NB4 (cell line): Measurements from ENCODE around the gene WIPF3.

Experiments
- DNase-seq: peaks from one replicate; pipeline ENCODE4 v3.0.0; 2010; ENCODE audit warnings: low read depth
- H3K4me3 ChIP-seq: one replicate; pipeline ENCODE4 v1.5.1; 2011; ENCODE audit warnings: mild to moderate bottlenecking, low read depth, low read length, moderate library complexity
- CTCF ChIP-seq: IDR thresholded peaks from one replicate; pipeline ENCODE4 v1.5.1; 2012; ENCODE audit warnings: low read depth, low read length
- MYC ChIP-seq: IDR thresholded peaks from 2 replicates; pipeline ENCODE4 v1.6.1; 2011; ENCODE audit warnings: low read depth, low read length
- POLR2A ChIP-seq: IDR thresholded peaks from 2 replicates; pipeline ENCODE4 v1.6.1; 2011; ENCODE audit warnings: mild to moderate bottlenecking; ENCODE audit not compliant: insufficient read length; ENCODE audit errors: extremely low read depth
- TF ChIP-seq, protein P1 (sequence below): IDR thresholded peaks from 2 replicates; pipeline ENCODE4 v1.6.1; 2011; ENCODE audit warnings: low read depth, low read length

WIPF3 gene

GRCh38 chr7:29883462-29884398, 77.4 kb downstream of the WIPF3 start:
- H3K4me3 ChIP-seq, result no peak overlapping the region
- TF ChIP-seq MYC (no peak), POLR2A (no peak), CTCF (no peak)
- TF ChIP-seq, protein P1, sequence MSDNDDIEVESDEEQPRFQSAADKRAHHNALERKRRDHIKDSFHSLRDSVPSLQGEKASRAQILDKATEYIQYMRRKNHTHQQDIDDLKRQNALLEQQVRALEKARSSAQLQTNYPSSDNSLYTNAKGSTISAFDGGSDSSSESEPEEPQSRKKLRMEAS, result no peak
- DNase-seq, result no peak

DNA sequence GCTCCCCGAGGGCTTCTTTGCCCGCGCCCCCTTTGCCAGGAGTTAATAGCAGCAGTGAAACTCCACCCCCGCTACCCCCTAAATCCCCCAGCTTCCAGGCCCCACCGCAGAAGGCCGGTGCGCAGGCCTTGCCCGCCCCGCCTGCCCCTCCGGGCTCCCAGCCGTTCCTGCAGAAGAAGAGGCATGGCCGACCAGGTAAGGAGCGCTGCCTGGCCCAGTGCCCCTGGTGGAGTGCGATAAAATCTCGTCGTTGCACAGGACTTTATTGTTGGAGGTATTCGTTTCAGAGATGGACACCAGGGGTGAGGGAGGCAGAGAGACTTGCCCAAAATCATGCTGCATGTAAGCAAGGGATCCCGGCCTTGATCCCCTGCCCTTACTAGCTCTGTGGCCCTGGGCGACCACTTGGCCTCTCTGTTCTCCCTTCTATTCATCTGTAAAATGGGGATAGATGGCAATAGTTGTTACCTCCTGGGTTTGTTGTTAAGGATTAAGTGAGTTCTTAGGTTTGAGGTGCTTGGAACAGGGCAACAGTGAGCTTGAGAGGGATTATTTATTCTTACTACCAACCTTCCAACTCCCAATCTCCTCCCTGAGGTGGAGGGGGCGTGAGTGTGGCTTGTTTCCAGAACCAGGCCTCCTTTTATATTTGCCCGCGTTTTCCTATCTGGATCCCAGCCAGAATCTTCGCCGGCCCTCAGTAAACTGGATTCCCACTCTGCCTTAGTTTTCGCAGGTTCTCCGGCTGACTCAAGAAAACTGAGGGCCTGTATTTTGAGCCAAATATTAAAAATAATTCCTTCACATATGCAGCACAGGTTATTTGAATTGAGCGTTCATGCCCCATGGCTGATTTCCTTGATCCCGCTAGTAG, 78.3 kb downstream of the WIPF3 start:
- no peak for TF ChIP-seq CTCF
- TF ChIP-seq, protein P1, result no peak
- TF ChIP-seq MYC, result no peak
- TF ChIP-seq POLR2A, result no peak
- DNase-seq, result no peak
- H3K4me3 ChIP-seq, result no peak overlapping the region

DNA sequence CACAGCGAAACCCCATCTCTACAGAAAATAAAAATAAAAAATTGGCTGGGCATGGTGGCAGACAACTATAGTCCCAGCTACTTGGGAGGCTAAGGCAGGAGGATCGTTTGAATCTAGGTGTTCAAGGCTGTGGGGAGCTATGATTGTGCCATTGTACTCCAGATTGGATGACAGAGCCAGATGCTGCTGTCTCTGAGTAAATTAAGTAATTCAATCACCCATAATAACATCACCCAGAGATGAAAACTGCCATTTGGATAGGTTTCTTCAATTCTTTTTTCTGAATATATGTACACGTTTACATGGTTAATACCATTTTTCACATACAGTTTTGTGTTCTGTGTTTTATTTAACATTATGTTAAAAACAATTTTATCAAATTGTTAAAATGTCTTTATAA, 79.3 kb downstream of the WIPF3 start:
- DNase-seq, result no peak
- no peak for TF ChIP-seq POLR2A
- no peak for TF ChIP-seq CTCF
- no peak for TF ChIP-seq MYC
- TF ChIP-seq, protein P1, result no peak
- H3K4me3 ChIP-seq, result no peak overlapping the region

GRCh38 chr7:29886827-29887226, 80.5 kb downstream of the WIPF3 start:
- H3K4me3 ChIP-seq, result no peak overlapping the region
- DNase-seq, result no peak
- TF ChIP-seq MYC (no peak), CTCF (no peak), POLR2A (no peak)
- TF ChIP-seq, protein P1, result no peak

DNA sequence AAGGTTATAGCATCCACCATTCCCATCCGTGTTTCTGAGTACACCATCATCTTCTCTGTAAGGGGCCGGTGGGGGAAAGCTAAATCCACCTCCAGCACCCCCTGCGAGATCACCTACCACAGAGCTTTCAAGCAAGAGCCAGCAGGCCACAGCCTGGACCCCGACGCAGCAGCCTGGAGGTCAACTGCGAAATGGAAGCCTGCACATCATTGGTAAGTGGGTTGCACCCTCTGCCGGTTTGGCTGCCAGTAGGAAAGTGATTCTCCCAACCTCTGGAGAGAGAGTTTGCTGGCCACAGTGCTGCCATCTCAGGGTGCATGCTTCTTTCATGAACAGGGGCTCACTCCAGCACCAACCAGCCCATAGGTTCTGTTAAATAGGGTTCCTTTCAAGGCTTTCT, 81.7 kb downstream of the WIPF3 start:
- TF ChIP-seq CTCF (no peak), MYC (no peak), POLR2A (no peak)
- TF ChIP-seq, protein P1, result no peak
- H3K4me3 ChIP-seq, result no peak overlapping the region
- no peak for DNase-seq
